Measurements from ENCODE around the gene TNN. TPM values are rescaled to one million over a fixed set of nuclear protein-coding genes. Genes with fewer than 3 reads are reported as not detected.
A peak's percentile ranks its signal among the peaks of the same experiment; 100 is the strongest.

The TNN gene
- total RNA-seq, 1 experiment from 2014 or later = not detected

DNA sequence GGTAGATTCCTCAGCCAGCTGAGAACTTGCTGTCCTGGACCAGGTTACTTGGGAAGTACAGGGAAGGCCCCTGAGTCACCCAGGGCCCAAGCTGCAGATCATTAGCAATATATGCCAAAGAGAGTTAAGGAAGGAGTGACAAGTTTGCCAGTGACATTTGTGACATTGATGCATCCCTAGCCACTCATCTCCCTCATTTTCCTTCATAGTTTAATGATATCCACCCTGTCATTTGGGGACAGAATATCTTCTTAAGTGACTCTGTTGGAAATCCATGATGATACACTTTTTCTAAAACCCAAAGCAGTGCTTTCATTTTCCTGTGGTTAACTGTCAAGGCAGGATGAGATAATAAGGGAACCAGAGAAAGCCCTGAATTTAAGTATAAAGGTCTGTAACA, 3.2 kb downstream of the TNN start:
- Histone ChIP-seq H3K9me3 (ENCODE audit: low read depth, low read length, poor library complexity, severe bottlenecking) (no peaks in the 10 kb centered on the region), H3K27ac (ENCODE audit: low read depth, low read length, poor library complexity, severe bottlenecking) (no peak overlapping the region), H3K4me3 (ENCODE audit: low read depth, low read length, poor library complexity, severe bottlenecking) (no peak overlapping the region), H3K27me3 (replicated peaks; ENCODE audit: insufficient read depth, low read depth, low read length, poor library complexity) (peaks cover 3% of the 10 kb centered on the region), H3K36me3 (ENCODE audit: insufficient read depth, low read length, poor library complexity, severe bottlenecking) (no peaks in the 10 kb centered on the region), H3K4me1 (ENCODE audit: insufficient read depth, low read length, poor library complexity, severe bottlenecking) (peaks cover 4% of the 10 kb centered on the region)
- POLR2A ChIA-PET (ENCODE audit: low non-redundant PET) = no interaction called here
- CTCF ChIA-PET = no interaction called here
- BruUV-seq (replicated peaks) = no TSS peak
- DNase-seq (ENCODE audit: low spot score) = no peak
- intact Hi-C loops (cut with micrococcal nuclease; ENCODE audit: unreplicated experiment) = no loop called here
- TF ChIP-seq, protein P1, sequence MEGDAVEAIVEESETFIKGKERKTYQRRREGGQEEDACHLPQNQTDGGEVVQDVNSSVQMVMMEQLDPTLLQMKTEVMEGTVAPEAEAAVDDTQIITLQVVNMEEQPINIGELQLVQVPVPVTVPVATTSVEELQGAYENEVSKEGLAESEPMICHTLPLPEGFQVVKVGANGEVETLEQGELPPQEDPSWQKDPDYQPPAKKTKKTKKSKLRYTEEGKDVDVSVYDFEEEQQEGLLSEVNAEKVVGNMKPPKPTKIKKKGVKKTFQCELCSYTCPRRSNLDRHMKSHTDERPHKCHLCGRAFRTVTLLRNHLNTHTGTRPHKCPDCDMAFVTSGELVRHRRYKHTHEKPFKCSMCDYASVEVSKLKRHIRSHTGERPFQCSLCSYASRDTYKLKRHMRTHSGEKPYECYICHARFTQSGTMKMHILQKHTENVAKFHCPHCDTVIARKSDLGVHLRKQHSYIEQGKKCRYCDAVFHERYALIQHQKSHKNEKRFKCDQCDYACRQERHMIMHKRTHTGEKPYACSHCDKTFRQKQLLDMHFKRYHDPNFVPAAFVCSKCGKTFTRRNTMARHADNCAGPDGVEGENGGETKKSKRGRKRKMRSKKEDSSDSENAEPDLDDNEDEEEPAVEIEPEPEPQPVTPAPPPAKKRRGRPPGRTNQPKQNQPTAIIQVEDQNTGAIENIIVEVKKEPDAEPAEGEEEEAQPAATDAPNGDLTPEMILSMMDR (conservative IDR thresholded peaks at IDR 0.05; ENCODE audit: low read depth, low read length) = no peak
- TF ChIP-seq EZH2 (IDR thresholded peaks at IDR 0.05; ENCODE audit: borderline replicate concordance, low read depth, low read length, poor library complexity, severe bottlenecking) = no peak

DNA sequence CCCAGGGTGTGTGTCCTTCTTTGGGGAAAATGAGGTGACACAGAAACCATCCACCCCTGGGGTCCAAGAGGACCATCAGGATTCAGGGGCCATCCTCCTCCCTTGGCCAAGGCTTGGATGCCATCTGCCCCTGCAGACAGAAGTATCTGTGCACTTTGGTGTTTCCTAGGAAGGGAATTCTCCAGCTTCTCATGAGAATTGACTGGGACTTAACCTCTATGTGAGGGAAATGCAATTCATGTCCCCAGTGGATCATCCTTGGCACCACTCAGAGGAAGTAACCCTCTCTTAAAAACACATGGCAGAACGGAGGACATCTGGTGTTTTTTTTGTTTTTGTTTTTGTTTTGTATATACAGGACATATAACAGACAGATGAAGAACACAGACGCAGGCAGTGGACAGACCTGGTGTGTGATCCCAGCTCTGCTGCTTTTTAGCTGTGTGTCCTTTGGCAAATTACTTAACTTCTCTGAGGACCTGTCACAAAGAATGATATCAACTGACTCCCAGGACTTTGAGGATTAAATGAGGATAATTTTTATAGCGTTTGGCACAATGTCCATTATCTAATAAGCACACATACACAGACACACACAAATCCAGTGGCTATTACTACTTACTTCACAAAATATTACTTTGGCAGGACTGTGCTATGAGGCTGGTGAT, 3.8 kb downstream of the TNN start:
- Histone ChIP-seq H3K36me3 (ENCODE audit: insufficient read depth, low read length, poor library complexity, severe bottlenecking) (no peaks in the 10 kb centered on the region), H3K27ac (ENCODE audit: low read depth, low read length, poor library complexity, severe bottlenecking) (no peak overlapping the region), H3K9me3 (ENCODE audit: low read depth, low read length, poor library complexity, severe bottlenecking) (no peaks in the 10 kb centered on the region), H3K4me1 (ENCODE audit: insufficient read depth, low read length, poor library complexity, severe bottlenecking) (peaks cover 4% of the 10 kb centered on the region), H3K27me3 (replicated peaks; ENCODE audit: insufficient read depth, low read depth, low read length, poor library complexity) (no peaks in the 10 kb centered on the region), H3K4me3 (ENCODE audit: low read depth, low read length, poor library complexity, severe bottlenecking) (no peak overlapping the region)
- intact Hi-C loops (cut with micrococcal nuclease; ENCODE audit: unreplicated experiment) = no loop called here
- TF ChIP-seq, protein P1 (conservative IDR thresholded peaks at IDR 0.05; ENCODE audit: low read depth, low read length) = no peak
- TF ChIP-seq EZH2 (IDR thresholded peaks at IDR 0.05; ENCODE audit: borderline replicate concordance, low read depth, low read length, poor library complexity, severe bottlenecking) = no peak
- DNase-seq (ENCODE audit: low spot score) = no peak
- BruUV-seq (replicated peaks) = no TSS peak
- CTCF ChIA-PET = no interaction called here
- POLR2A ChIA-PET (ENCODE audit: low non-redundant PET) = no interaction called here

DNA sequence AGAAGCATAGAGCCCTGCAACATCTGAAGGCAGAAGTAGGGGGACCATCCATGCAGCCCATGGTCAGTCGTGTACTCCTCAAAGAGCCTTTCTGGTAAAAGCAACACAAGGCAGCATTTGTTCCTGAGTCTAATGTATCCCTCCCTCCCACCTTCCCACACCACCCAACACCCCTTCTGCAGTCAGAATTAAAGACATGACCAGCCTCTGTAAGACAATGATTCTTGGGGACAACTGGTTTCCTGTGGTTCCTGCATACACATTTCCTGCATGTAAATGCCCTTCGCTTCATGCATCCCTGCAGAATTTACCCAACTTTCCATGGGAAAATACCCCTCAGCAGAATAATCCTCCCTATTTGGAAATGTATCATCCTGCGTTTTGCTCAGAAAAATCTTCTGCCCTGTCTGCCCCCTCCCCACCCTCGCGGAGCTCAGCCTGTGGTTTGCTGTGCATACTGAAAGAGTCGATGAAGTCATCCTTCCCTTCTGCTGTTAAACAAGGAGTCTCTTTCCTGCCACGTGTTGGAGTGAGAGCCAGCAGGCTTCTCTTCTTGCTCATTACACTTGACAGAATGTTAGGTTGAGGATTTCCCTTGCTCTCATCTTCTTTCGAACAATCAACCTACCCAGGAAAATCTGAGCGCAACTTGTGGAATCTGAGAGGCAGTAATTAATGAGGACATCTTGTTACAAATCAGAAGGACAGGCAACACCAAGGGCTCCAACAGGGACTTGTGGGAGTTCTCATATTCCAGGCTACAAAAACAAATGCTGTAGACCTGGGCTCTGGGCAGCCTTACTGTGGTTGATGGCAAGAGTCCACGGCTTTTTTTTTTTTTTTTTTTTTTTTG, 4.7 kb downstream of the TNN start:
- Histone ChIP-seq H3K27me3 (replicated peaks; ENCODE audit: insufficient read depth, low read depth, low read length, poor library complexity) (no peaks in the 10 kb centered on the region), H3K4me3 (ENCODE audit: low read depth, low read length, poor library complexity, severe bottlenecking) (no peak overlapping the region), H3K4me1 (ENCODE audit: insufficient read depth, low read length, poor library complexity, severe bottlenecking) (peaks cover 4% of the 10 kb centered on the region), H3K27ac (ENCODE audit: low read depth, low read length, poor library complexity, severe bottlenecking) (no peak overlapping the region), H3K36me3 (ENCODE audit: insufficient read depth, low read length, poor library complexity, severe bottlenecking) (no peaks in the 10 kb centered on the region), H3K9me3 (ENCODE audit: low read depth, low read length, poor library complexity, severe bottlenecking) (no peaks in the 10 kb centered on the region)
- BruUV-seq (replicated peaks) = no TSS peak
- DNase-seq (ENCODE audit: low spot score) = peak; percentile 61
- TF ChIP-seq EZH2 (IDR thresholded peaks at IDR 0.05; ENCODE audit: borderline replicate concordance, low read depth, low read length, poor library complexity, severe bottlenecking) = no peak
- TF ChIP-seq, protein P1 (conservative IDR thresholded peaks at IDR 0.05; ENCODE audit: low read depth, low read length) = no peak
- ChIA-PET CTCF (no interaction called here), POLR2A (ENCODE audit: low non-redundant PET) (no interaction called here)
- intact Hi-C loops (cut with micrococcal nuclease; ENCODE audit: unreplicated experiment) = no loop called here

Data from A673 (cell line).